HG03432 (cell line): Measurements from ENCODE around the gene RAC3.

ENCODE experiments used
- ATAC-seq: cut with Tn5 transposase; IDR thresholded peaks from one replicate; pipeline ENCODE4 v1.9.1; 2021; ENCODE audit warnings: mild to moderate bottlenecking, moderate library complexity; ENCODE audit not compliant: unreplicated experiment

The RAC3 gene

GRCh38 chr17:82053556-82054263 is 22.2 kb downstream of the RAC3 start:
- no peak for ATAC-seq

GRCh38 chr17:82054351-82055022 is 23.0 kb downstream of the RAC3 start:
- ATAC-seq: no peak

GRCh38 chr17:82055023-82055964 is 23.8 kb downstream of the RAC3 start:
- no peak for ATAC-seq

- ATAC-seq: no peak
Observed at GRCh38 chr17:82055965-82056728, 24.7 kb downstream of the RAC3 start.

- no peak for ATAC-seq
Observed at GRCh38 chr17:82056729-82057621, 25.5 kb downstream of the RAC3 start.

- ATAC-seq: no peak
Observed at GRCh38 chr17:82058230-82058854, 26.9 kb downstream of the RAC3 start.

GRCh38 chr17:82058855-82059249 is 27.4 kb downstream of the RAC3 start:
- ATAC-seq: no peak

- ATAC-seq: no peak
Observed at GRCh38 chr17:82059272-82060000, 28.0 kb downstream of the RAC3 start.

- ATAC-seq: no peak
Observed at GRCh38 chr17:82060001-82060380, 28.5 kb downstream of the RAC3 start.

GRCh38 chr17:82060614-82061013 is 29.1 kb downstream of the RAC3 start:
- no peak for ATAC-seq

GRCh38 chr17:82061047-82061925 is 29.8 kb downstream of the RAC3 start:
- ATAC-seq: no peak

GRCh38 chr17:82062076-82062983 is 30.9 kb downstream of the RAC3 start:
- ATAC-seq: no peak

GRCh38 chr17:82062984-82063368 is 31.5 kb downstream of the RAC3 start:
- ATAC-seq: no peak

- no peak for ATAC-seq
Observed at GRCh38 chr17:82063424-82064415, 32.2 kb downstream of the RAC3 start.

GRCh38 chr17:82064433-82065192 is 33.1 kb downstream of the RAC3 start:
- no peak for ATAC-seq
